Sigmoid colon (tissue), 4 donors: ENCODE measurements around the gene TMEM184C.

Experiments used
- CTCF ChIP-seq, 4 experiments: fragments of 450-650 bp in 3 of 4; fragments of 200-600 bp in 1 of 4; IDR thresholded peaks; one replicate each; pipeline ENCODE4 v1.5.1; 2016 to 2019; ENCODE audit warnings: antibody characterized with exemption in 4 of 4, mild to moderate bottlenecking in 3 of 4, moderate library complexity in 2 of 4
- EP300 ChIP-seq, 4 donors: sonication (generic); formaldehyde crosslinking; IDR thresholded peaks; one replicate each; pipeline ENCODE4 v1.6.1; 2017; ENCODE audit warnings: antibody characterized with exemption in 4 of 4
- POLR2A ChIP-seq, 2 donors: fragments of 450-650 bp; IDR thresholded peaks; one replicate each; pipeline ENCODE4 v1.6.1; 2016; ENCODE audit warnings: antibody characterized with exemption in 2 of 2, mild to moderate bottlenecking in 2 of 2, moderate library complexity in 2 of 2
- POLR2AphosphoS5 ChIP-seq, 4 donors: sonication (generic); formaldehyde crosslinking; IDR thresholded peaks; one replicate each; pipeline ENCODE4 v1.6.1; 2017; ENCODE audit warnings: antibody characterized with exemption in 4 of 4

- no peak for TF ChIP-seq CTCF (IDR thresholded peaks at IDR 0.05)
- TF ChIP-seq EP300 (IDR thresholded peaks at IDR 0.05), result no peak
- no peak for TF ChIP-seq POLR2A (IDR thresholded peaks at IDR 0.05)
- TF ChIP-seq POLR2AphosphoS5 (IDR thresholded peaks at IDR 0.05), result no peak
Measured at GRCh38 chr4:147589586-147589985, 27.6 kb upstream of the TMEM184C start.
